Superior temporal gyrus (tissue), 1 donor: ENCODE results near the gene IZUMO1.
"Not testable (repeated sequence)": the region's sequence is repeated elsewhere in the genome, so short reads cannot be mapped to it uniquely, and the experiment has no call there.

Experiments used
- DNase-seq: peaks from one replicate; pipeline ENCODE4 v3.0.0-alpha.2; 2016; ENCODE audit errors: extremely low spot score

Gene IZUMO1

GRCh38 chr19:48713041-48713863, 33.5 kb downstream of the IZUMO1 start:
- DNase-seq, result no peak

- DNase-seq, result no peak
These were observed 35.5 kb downstream of the IZUMO1 start for GRCh38 chr19:48711106-48711662.

- DNase-seq, result no peak
These were observed 38.2 kb downstream of the IZUMO1 start for GRCh38 chr19:48708471-48708870.

- DNase-seq, result no peak
These were observed 41.3 kb downstream of the IZUMO1 start for GRCh38 chr19:48705431-48705830.

- DNase-seq, result no peak
These were observed 43.4 kb downstream of the IZUMO1 start for GRCh38 chr19:48703316-48703715.

- no peak for DNase-seq
These were observed 44.0 kb downstream of the IZUMO1 start for GRCh38 chr19:48702701-48703100.

GRCh38 chr19:48698046-48698445, 48.7 kb downstream of the IZUMO1 start:
- DNase-seq, result no peak

GRCh38 chr19:48696353-48697010, 50.2 kb downstream of the IZUMO1 start:
- DNase-seq, result no peak

GRCh38 chr19:48695743-48696352, 50.9 kb downstream of the IZUMO1 start, which contains the start of gene FUT2:
TSS of gene FUT2 (plus strand) at chr19:48695971. CDS start at chr19:48702957, 6,986 bp downstream.
- no peak for DNase-seq

GRCh38 chr19:48693629-48694028, 53.1 kb downstream of the IZUMO1 start:
- DNase-seq, result not testable (repeated sequence)
